ES-I3 (cell line): ENCODE results near the gene WDR46.

Experiments used
- H3K36me3 ChIP-seq: 2 replicates; pipeline ENCODE4 v1.6.1; 2013; ENCODE audit warnings: mild to moderate bottlenecking, low read length, control low read depth, moderate library complexity; ENCODE audit not compliant: insufficient read depth
- H3K4me1 ChIP-seq: 2 replicates; pipeline ENCODE4 v1.6.1; 2013; ENCODE audit warnings: mild to moderate bottlenecking, control low read depth, low read length; ENCODE audit not compliant: insufficient read depth
- H3K9ac ChIP-seq: 2 replicates; pipeline ENCODE4 v1.6.1; 2013; ENCODE audit warnings: low read depth, mild to moderate bottlenecking, low read length, moderate library complexity
- H3K9me3 ChIP-seq: 2 replicates; pipeline ENCODE4 v1.6.1; 2013; ENCODE audit warnings: mild to moderate bottlenecking, low read length, moderate library complexity; ENCODE audit not compliant: control insufficient read depth, insufficient read depth

WDR46 gene, protein sequence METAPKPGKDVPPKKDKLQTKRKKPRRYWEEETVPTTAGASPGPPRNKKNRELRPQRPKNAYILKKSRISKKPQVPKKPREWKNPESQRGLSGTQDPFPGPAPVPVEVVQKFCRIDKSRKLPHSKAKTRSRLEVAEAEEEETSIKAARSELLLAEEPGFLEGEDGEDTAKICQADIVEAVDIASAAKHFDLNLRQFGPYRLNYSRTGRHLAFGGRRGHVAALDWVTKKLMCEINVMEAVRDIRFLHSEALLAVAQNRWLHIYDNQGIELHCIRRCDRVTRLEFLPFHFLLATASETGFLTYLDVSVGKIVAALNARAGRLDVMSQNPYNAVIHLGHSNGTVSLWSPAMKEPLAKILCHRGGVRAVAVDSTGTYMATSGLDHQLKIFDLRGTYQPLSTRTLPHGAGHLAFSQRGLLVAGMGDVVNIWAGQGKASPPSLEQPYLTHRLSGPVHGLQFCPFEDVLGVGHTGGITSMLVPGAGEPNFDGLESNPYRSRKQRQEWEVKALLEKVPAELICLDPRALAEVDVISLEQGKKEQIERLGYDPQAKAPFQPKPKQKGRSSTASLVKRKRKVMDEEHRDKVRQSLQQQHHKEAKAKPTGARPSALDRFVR

GRCh38 chr6:33288921-33289783, at the start of gene WDR46, which contains the start of gene PFDN6:
WDR46 (minus strand) TSS chr6:33289239; CDS start chr6:33289170, 69 bp downstream.
PFDN6 (plus strand) TSS chr6:33289601; CDS start chr6:33289857, 256 bp downstream.
- Histone ChIP-seq H3K9me3 (no peaks in the 10 kb centered on the region), H3K36me3 (peaks cover 7% of the 10 kb centered on the region; the same call in 1 of the 2 replicates), H3K9ac (peak within 1 kb of the TSS; percentile 75), H3K4me1 (no peaks in the 10 kb centered on the region)

DNA sequence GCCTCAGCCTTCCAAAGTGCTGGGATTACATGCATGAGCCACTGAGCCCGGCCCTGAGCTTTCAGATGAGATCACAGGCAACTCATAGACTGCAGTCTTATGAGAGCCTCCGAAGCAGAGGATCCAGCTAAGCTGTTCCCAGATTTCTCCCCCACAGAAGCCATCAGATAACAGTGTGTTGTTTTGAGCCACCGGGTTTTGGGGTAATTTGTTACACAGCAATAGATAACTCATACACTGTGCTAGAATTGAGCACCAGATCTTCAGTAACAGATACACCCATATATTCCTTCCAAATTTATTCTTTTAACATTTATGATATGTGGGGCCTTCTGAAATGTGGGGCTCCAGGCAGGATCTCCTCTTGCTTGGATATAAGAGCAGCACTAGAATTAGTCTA, 47.5 kb upstream of the WDR46 start:
- H3K9ac ChIP-seq: no peak overlapping the region
- no peaks in the 10 kb centered on the region for H3K4me1 ChIP-seq
- H3K9me3 ChIP-seq: no peaks in the 10 kb centered on the region
- no peaks in the 10 kb centered on the region for H3K36me3 ChIP-seq

DNA sequence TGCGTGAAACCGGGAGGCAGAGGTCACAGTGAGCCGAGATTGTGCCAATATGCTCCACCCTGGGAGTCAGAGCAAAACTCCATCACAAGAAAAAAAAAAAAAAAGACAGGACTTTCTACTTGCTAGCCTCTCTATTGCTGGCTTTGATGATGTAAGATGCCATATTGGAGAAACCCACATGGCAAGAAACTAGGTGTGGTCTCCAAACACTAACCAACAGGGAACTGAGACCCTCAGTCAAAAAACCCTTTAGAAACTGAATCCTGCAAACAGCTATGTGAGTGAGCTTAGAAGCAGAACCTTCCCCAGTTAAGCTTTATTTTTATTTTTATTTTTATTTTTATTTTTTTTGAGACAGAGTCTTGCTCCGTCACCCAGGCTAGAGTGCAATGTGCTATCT, 46.9 kb upstream of the WDR46 start:
- Histone ChIP-seq H3K36me3 (no peaks in the 10 kb centered on the region), H3K9ac (no peak overlapping the region), H3K4me1 (no peaks in the 10 kb centered on the region), H3K9me3 (no peaks in the 10 kb centered on the region)

DNA sequence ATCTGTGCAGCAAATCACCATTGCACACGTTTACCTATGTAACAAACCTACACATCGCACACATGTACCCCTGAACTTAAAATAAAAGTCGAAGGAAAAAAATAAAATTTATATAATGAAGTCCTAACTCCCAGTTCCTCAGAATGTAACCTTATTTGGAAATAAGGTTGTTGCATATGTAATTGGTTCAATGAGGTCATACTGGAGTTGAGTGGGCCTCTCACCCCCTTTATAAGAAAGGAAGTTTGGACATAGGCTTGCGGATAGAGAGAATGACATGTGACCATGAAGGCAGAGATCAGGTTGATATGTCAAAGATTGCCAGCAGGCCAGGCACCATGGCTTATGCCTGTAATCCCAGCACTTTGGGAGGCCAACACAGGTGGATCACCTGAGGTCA, 44.6 kb upstream of the WDR46 start:
- Histone ChIP-seq H3K9ac (no peak overlapping the region), H3K4me1 (no peaks in the 10 kb centered on the region), H3K9me3 (no peaks in the 10 kb centered on the region), H3K36me3 (no peaks in the 10 kb centered on the region)

- Histone ChIP-seq H3K9me3 (no peaks in the 10 kb centered on the region), H3K9ac (no peak overlapping the region)
Measured at GRCh38 chr6:33330736-33331135, 41.7 kb upstream of the WDR46 start.

GRCh38 chr6:33329058-33329457, 40.0 kb upstream of the WDR46 start:
- Histone ChIP-seq H3K36me3 (no peaks in the 10 kb centered on the region), H3K9me3 (no peaks in the 10 kb centered on the region), H3K9ac (no peak overlapping the region), H3K4me1 (no peaks in the 10 kb centered on the region)

More at GRCh38 chr6:33330736-33331135, 41.7 kb upstream of the WDR46 start:
- no peaks in the 10 kb centered on the region for H3K36me3 ChIP-seq
- H3K4me1 ChIP-seq: no peaks in the 10 kb centered on the region

DNA sequence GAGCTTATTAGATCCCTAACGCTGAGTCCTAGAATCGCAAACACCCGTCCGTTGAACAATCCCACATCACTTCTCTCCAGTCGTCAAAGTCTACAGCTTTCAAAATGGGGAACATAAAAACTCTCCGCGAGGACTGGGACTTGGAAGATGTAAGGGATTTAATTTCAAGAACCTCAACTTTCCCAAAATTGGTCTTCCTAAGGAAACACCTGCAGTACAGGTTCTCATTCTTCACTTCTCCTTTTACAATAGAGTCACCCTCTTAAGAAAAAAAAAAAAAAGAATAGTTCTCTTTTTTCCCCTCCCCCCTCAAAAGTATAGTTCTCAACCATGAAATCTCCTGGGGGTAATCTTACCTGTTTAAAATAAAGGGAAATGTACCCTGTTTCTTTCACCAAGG, 35.1 kb upstream of the WDR46 start:
- peak overlapping the region; percentile 79; the same call in 1 of the 2 replicates for H3K9ac ChIP-seq
- H3K36me3 ChIP-seq: peaks cover 20% of the 10 kb centered on the region
- peaks cover 7% of the 10 kb centered on the region; the same call in 1 of the 2 replicates for H3K4me1 ChIP-seq
- H3K9me3 ChIP-seq: no peaks in the 10 kb centered on the region

DNA sequence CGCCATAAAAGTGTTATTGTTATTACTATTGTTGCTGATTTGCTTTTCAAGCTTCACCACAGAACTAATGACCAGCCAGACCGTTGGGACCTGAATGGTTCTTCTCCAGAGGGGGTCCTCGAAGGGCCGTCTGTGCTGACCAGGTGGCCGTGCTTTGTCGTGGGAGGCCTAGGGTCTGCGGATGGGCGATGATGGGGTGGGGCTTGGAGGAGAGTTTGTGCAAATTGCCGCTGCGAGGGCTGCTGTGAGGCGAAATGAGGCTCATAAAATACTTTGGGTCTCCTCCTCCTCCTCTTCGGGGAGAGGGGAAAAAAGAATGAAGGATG, 34.5 kb upstream of the WDR46 start:
- Histone ChIP-seq H3K9me3 (no peaks in the 10 kb centered on the region), H3K36me3 (peaks cover 20% of the 10 kb centered on the region), H3K4me1 (peaks cover 9% of the 10 kb centered on the region; the same call in 1 of the 2 replicates), H3K9ac (peak overlapping the region; percentile 79)

DNA sequence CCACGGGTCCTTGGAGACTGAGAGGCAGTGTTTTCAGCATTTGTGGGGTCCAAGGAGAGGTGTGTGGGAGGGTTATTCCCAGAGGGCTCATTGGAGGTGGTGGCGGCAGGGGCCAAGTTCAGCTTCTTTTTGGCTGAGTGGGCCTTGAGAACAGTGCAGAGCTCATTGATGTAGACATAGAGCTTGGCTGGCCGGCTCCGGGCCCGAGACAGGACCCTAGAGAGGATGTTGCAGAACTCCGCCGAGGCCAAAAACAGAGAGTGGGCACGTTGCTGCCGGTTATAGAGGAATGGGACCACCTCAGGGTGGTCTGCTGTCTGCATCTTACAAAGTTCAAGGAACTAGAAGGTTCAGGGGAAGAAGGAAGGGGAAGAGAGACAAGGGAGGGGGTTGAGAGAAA, 32.2 kb upstream of the WDR46 start:
- Histone ChIP-seq H3K4me1 (peaks cover 15% of the 10 kb centered on the region; the same call in 1 of the 2 replicates), H3K36me3 (peaks cover 20% of the 10 kb centered on the region), H3K9me3 (no peaks in the 10 kb centered on the region), H3K9ac (no peak overlapping the region)

DNA sequence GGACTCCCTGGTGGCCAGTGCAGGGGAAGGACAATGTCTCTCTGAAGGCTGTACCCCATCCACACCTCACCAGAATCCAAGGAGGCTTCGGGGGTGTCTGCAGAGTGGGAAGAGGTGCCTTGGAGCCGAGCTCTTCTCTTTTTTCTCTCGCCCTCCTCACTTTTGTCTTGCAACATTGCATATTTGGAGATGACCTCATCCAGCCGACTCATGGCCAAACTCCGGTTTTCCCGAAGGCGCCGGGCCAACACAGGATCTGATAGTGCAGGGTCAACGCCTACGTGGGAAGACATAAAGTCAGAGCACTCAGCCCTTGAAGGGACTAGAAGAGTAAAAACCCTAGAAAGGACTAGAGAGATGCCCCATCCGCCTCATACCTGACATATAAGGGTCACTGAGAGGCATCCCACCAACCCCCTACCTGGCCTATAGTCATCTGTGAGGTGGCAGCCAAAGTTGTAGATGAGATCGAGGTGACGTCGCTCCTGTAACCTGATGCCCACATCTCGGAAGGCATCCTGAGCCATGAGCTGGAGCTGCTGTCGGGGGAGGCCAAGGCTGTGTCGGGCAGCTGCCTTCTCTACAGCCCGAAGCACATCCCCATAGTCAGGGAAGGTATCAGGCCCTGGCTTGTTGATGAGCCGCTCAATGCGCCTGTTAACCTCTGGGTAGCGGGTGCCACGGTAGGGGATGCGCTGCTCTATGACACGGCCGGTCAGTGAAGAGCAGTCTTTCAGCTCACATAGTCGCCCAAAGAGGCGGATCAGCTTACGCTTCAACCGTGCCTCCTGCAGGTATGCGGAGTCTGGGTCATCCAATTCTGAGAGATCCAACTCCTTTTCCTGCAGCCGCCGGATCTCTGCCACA, 31.5 kb upstream of the WDR46 start:
- Histone ChIP-seq H3K4me1 (peaks cover 16% of the 10 kb centered on the region; the same call in 1 of the 2 replicates), H3K9ac (no peak overlapping the region), H3K36me3 (peaks cover 20% of the 10 kb centered on the region)

DNA sequence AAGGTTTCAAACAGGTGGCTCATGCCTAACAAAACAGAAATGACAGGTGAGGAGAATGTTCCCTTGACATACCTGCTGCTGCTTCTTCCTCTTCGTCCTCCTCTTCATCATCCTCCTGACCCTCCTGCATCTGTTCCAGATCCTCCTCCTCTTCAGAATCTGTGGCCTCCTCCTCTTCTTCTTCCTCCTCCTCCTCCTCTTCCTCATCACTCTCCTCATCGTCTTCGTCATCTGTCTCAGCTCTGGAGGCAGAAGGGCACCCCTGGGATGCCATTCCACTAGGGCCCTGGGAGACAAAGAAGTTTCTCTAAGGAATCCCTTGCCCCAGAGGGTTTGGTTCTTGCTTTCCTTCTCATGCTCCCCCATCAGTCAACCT, 30.9 kb upstream of the WDR46 start:
- no peaks in the 10 kb centered on the region for H3K9me3 ChIP-seq
- peaks cover 20% of the 10 kb centered on the region; the same call in 1 of the 2 replicates for H3K4me1 ChIP-seq
- H3K36me3 ChIP-seq: peaks cover 20% of the 10 kb centered on the region
- H3K9ac ChIP-seq: no peak overlapping the region

More for the DNA sequence above, 31.5 kb upstream of the WDR46 start:
- no peaks in the 10 kb centered on the region for H3K9me3 ChIP-seq

- peaks cover 20% of the 10 kb centered on the region; the same call in 1 of the 2 replicates for H3K4me1 ChIP-seq
- H3K9me3 ChIP-seq: no peaks in the 10 kb centered on the region
- H3K9ac ChIP-seq: peak overlapping the region; percentile 95; the same call in 1 of the 2 replicates
- peaks cover 20% of the 10 kb centered on the region for H3K36me3 ChIP-seq
Measured at GRCh38 chr6:33318426-33319073, 29.5 kb upstream of the WDR46 start.
